GM21737 (cell line): Measurements from ENCODE around the gene COQ2.
A peak's percentile ranks its signal among the peaks of the same experiment; 100 is the strongest.
"Not testable (repeated sequence)": the region's sequence is repeated elsewhere in the genome, so short reads cannot be mapped to it uniquely, and the experiment has no call there.

Source experiments
- ATAC-seq: cut with Tn5 transposase; IDR thresholded peaks from one replicate; pipeline ENCODE4 v1.9.1; 2021; ENCODE audit warnings: mild to moderate bottlenecking, moderate library complexity; ENCODE audit not compliant: unreplicated experiment

COQ2 gene

GRCh38 chr4:83288381-83288780 lies 3.8 kb upstream of the COQ2 start:
- not testable (repeated sequence) for ATAC-seq

- ATAC-seq = peak; percentile 8
Observed at GRCh38 chr4:83285055-83285407, 433 bp upstream of the COQ2 start.

- no peak for ATAC-seq
Observed at GRCh38 chr4:83283181-83283580, 1.4 kb downstream of the COQ2 start.

GRCh38 chr4:83282049-83282535 lies 2.5 kb downstream of the COQ2 start:
- no peak for ATAC-seq

- no peak for ATAC-seq
Observed at GRCh38 chr4:83281307-83281706, 3.3 kb downstream of the COQ2 start.

GRCh38 chr4:83276299-83277040 lies 8.1 kb downstream of the COQ2 start:
- peak; percentile 49 for ATAC-seq

- ATAC-seq = not testable (repeated sequence)
Observed at GRCh38 chr4:83273926-83274325, 10.7 kb downstream of the COQ2 start.

- ATAC-seq = peak; percentile 76
Observed at GRCh38 chr4:83272900-83273299, 11.7 kb downstream of the COQ2 start.

- no peak for ATAC-seq
Observed at GRCh38 chr4:83269256-83269655, 15.3 kb downstream of the COQ2 start.

GRCh38 chr4:83268491-83268890 lies 16.1 kb downstream of the COQ2 start:
- no peak for ATAC-seq

- no peak for ATAC-seq
Observed at GRCh38 chr4:83267830-83268475, 16.6 kb downstream of the COQ2 start.

GRCh38 chr4:83267121-83267829 lies 17.3 kb downstream of the COQ2 start:
- no peak for ATAC-seq

GRCh38 chr4:83266689-83267088 lies 17.9 kb downstream of the COQ2 start:
- ATAC-seq = no peak

GRCh38 chr4:83263106-83263505 lies 21.5 kb downstream of the COQ2 start:
- ATAC-seq = no peak

- no peak for ATAC-seq
Observed at GRCh38 chr4:83262682-83263081, 21.9 kb downstream of the COQ2 start.

GRCh38 chr4:83261307-83261706 lies 23.3 kb downstream of the COQ2 start:
- no peak for ATAC-seq

- ATAC-seq = no peak
Observed at GRCh38 chr4:83259586-83259985, 25.0 kb downstream of the COQ2 start.

GRCh38 chr4:83258461-83258860 lies 26.1 kb downstream of the COQ2 start:
- no peak for ATAC-seq

GRCh38 chr4:83257811-83258210 lies 26.8 kb downstream of the COQ2 start:
- ATAC-seq = no peak

GRCh38 chr4:83255584-83255983 lies 29.0 kb downstream of the COQ2 start:
- ATAC-seq = no peak

- ATAC-seq = no peak
Observed at GRCh38 chr4:83252782-83253405, 31.7 kb downstream of the COQ2 start.
